Calu3 (cell line): ENCODE measurements around the gene PRR7. TPM values are rescaled to one million over a fixed set of nuclear protein-coding genes. Genes with fewer than 3 reads are reported as not detected.

Source experiments
- BruUV-seq: library from RNA; stranded (reverse); fragments of 400-500 nt; replicated peaks from 2 replicates; lab custom pipeline; 2021; lab: Mats Ljungman, UMichigan
- CTCF ChIA-PET: fragments of 300-600 bp; sonication (Branson Sonifier 250); formaldehyde crosslinking; loops from one replicate; lab custom pipeline; 2022; ENCODE audit warnings: antibody characterized with exemption; lab: Charles Lee
- DNase-seq: peaks from one replicate; pipeline ENCODE4 v3.0.0; 2022
- H3K27ac Mint-ChIP-seq: one replicate; pipeline ENCODE4 v1.8.0; 2022; ENCODE audit warnings: mixed read lengths; ENCODE audit not compliant: unreplicated experiment
- H3K27me3 Mint-ChIP-seq: one replicate; pipeline ENCODE4 v1.8.0; 2022; ENCODE audit warnings: mixed read lengths; ENCODE audit not compliant: unreplicated experiment
- H3K36me3 Mint-ChIP-seq: one replicate; pipeline ENCODE4 v1.8.0; 2022; ENCODE audit warnings: mild to moderate bottlenecking, moderate library complexity, mixed read lengths; ENCODE audit not compliant: insufficient read depth, unreplicated experiment
- H3K4me1 Mint-ChIP-seq: one replicate; pipeline ENCODE4 v1.8.0; 2022; ENCODE audit warnings: mild to moderate bottlenecking, low read depth, mixed read lengths; ENCODE audit not compliant: unreplicated experiment
- H3K4me3 Mint-ChIP-seq: one replicate; pipeline ENCODE4 v1.8.0; 2022; ENCODE audit warnings: mild to moderate bottlenecking, low read depth, moderate library complexity, mixed read lengths; ENCODE audit not compliant: unreplicated experiment
- H3K9me3 Mint-ChIP-seq: one replicate; pipeline ENCODE4 v1.8.0; 2022; ENCODE audit warnings: low read depth, mixed read lengths; ENCODE audit not compliant: unreplicated experiment
- CTCF ChIP-seq: fragments of 200-600 bp; IDR thresholded peaks from one replicate; pipeline ENCODE4 v1.8.0; 2022; ENCODE audit warnings: antibody characterized with exemption; ENCODE audit not compliant: unreplicated experiment
- intact Hi-C: fragments of 100-400 bp; cut with micrococcal nuclease; formaldehyde crosslinking; loops from one replicate; pipeline ENCODE4 v1.10.0; 2022; ENCODE audit not compliant: unreplicated experiment
- total RNA-seq: library from RNA; stranded (reverse); gene quantifications from 2 replicates; pipeline ENCODE4 v1.2.3, GENCODE V29; 2022

Gene PRR7
- total RNA-seq, 1 experiment from 2014 or later, result 25.2 TPM

GRCh38 chr5:177466861-177467260 lies 20.2 kb downstream of the PRR7 start:
- no peak overlapping the region for H3K4me3 Mint-ChIP-seq
- CTCF ChIA-PET, result interaction anchor here (0.7 kb wide), 1 partner anchor 30 kb away, joined by 4 read pairs; no protein-coding TSS in a partner anchor
- H3K4me1 Mint-ChIP-seq, result peaks cover 26% of the 10 kb centered on the region
- no peaks in the 10 kb centered on the region for H3K27me3 Mint-ChIP-seq
- peaks cover 90% of the 10 kb centered on the region for H3K36me3 Mint-ChIP-seq
- H3K27ac Mint-ChIP-seq, result no peak overlapping the region
- no TSS peak for BruUV-seq
- intact Hi-C loops, result no loop called here
- no peak for TF ChIP-seq CTCF
- H3K9me3 Mint-ChIP-seq, result no peaks in the 10 kb centered on the region
- DNase-seq, result no peak

- CTCF ChIA-PET, result no interaction called here
- no peak for DNase-seq
- Mint-ChIP-seq H3K36me3 (peaks cover 90% of the 10 kb centered on the region), H3K4me1 (peaks cover 26% of the 10 kb centered on the region), H3K9me3 (no peaks in the 10 kb centered on the region), H3K27me3 (no peaks in the 10 kb centered on the region), H3K4me3 (no peak overlapping the region), H3K27ac (no peak overlapping the region)
- intact Hi-C loops, result no loop called here
- no peak for TF ChIP-seq CTCF
- no TSS peak for BruUV-seq
Measured at GRCh38 chr5:177467436-177467835, 20.8 kb downstream of the PRR7 start.

- Mint-ChIP-seq H3K4me1 (peaks cover 26% of the 10 kb centered on the region), H3K27me3 (no peaks in the 10 kb centered on the region), H3K9me3 (no peaks in the 10 kb centered on the region), H3K27ac (no peak overlapping the region), H3K36me3 (peaks cover 88% of the 10 kb centered on the region), H3K4me3 (no peak overlapping the region)
- no peak for DNase-seq
- no peak for TF ChIP-seq CTCF
- intact Hi-C loops, result no loop called here
- BruUV-seq, result no TSS peak
- CTCF ChIA-PET, result interaction anchor here (1.1 kb wide), 1 partner anchor 13 kb away, joined by 4 read pairs; no protein-coding TSS in a partner anchor
Measured at GRCh38 chr5:177468329-177468684, 21.7 kb downstream of the PRR7 start.

GRCh38 chr5:177468685-177469628 lies 22.3 kb downstream of the PRR7 start:
- Mint-ChIP-seq H3K27ac (no peak overlapping the region), H3K4me1 (peaks cover 26% of the 10 kb centered on the region), H3K9me3 (no peaks in the 10 kb centered on the region), H3K27me3 (no peaks in the 10 kb centered on the region), H3K36me3 (peaks cover 88% of the 10 kb centered on the region), H3K4me3 (no peak overlapping the region)
- intact Hi-C loops, result no loop called here
- CTCF ChIA-PET, result interaction anchor here (1.1 to 1.2 kb wide), 2 partner anchors 11 to 13 kb away, joined by 4 read pairs; no protein-coding TSS in a partner anchor
- TF ChIP-seq CTCF, result no peak
- no peak for DNase-seq
- BruUV-seq, result no TSS peak
